OCI-LY7 (cell line): ENCODE results near the gene YJEFN3. TPM values are rescaled to one million over a fixed set of nuclear protein-coding genes. Genes with fewer than 3 reads are reported as not detected.

Experiments
- BruUV-seq: library from RNA; stranded (reverse); fragments of 400-500 nt; replicated peaks from 2 replicates; lab custom pipeline; 2021; lab: Mats Ljungman, UMichigan
- CTCF ChIA-PET: fragments of 300-600 bp; sonication (Branson Sonifier 250); formaldehyde crosslinking; loops from one replicate; lab custom pipeline; 2022; ENCODE audit warnings: antibody characterized with exemption; ENCODE audit not compliant: unreplicated experiment; lab: Charles Lee
- POLR2A ChIA-PET: fragments of 300-600 bp; sonication (Branson Sonifier 250); formaldehyde crosslinking; loops from one replicate; lab custom pipeline; 2022; ENCODE audit warnings: antibody characterized with exemption; lab: Charles Lee
- DNase-seq: peaks from one replicate; pipeline ENCODE4 v3.0.0-alpha.2; 2015; ENCODE audit warnings: low spot score
- H2AFZ ChIP-seq: fragments of 200-600 bp; sonication (generic), shearing (Covaris generic); 2 replicates; pipeline ENCODE4 v1.6.1; 2014; ENCODE audit warnings: mild to moderate bottlenecking, antibody characterized with exemption, low read length, moderate library complexity
- H3K27ac ChIP-seq: fragments of 200-600 bp; sonication (generic); 2 replicates; pipeline ENCODE4 v1.5.1; 2014; ENCODE audit warnings: mixed run types, low read depth, mild to moderate bottlenecking, moderate library complexity, low read length, inconsistent platforms; ENCODE audit not compliant: poor library complexity, severe bottlenecking
- H3K36me3 ChIP-seq: fragments of 200-600 bp; sonication (generic); 2 replicates; pipeline ENCODE4 v1.6.1; 2014; ENCODE audit warnings: mild to moderate bottlenecking, antibody characterized with exemption, low read length, moderate library complexity, mixed read lengths; ENCODE audit not compliant: insufficient read depth
- H3K4me1 ChIP-seq: fragments of 200-600 bp; sonication (generic); 2 replicates; pipeline ENCODE4 v1.5.1; 2014; ENCODE audit warnings: mild to moderate bottlenecking, low read length; ENCODE audit not compliant: insufficient read depth, poor library complexity, severe bottlenecking
- H3K4me2 ChIP-seq: fragments of 200-600 bp; sonication (generic); 2 replicates; pipeline ENCODE4 v1.6.1; 2014; ENCODE audit warnings: mild to moderate bottlenecking, low read length
- H3K4me3 ChIP-seq: fragments of 200-600 bp; sonication (generic); 2 replicates; pipeline ENCODE4 v1.5.1; 2014; ENCODE audit warnings: mild to moderate bottlenecking, low read depth, low read length; ENCODE audit not compliant: poor library complexity, severe bottlenecking
- H3K79me2 ChIP-seq: fragments of 200-600 bp; sonication (generic); 2 replicates; pipeline ENCODE4 v1.6.1; 2016; ENCODE audit warnings: low read depth, mild to moderate bottlenecking, low read length, moderate library complexity, mixed read lengths; ENCODE audit not compliant: insufficient read depth
- H3K9me2 ChIP-seq: fragments of 200-600 bp; sonication (generic); 2 replicates; pipeline ENCODE4 v1.6.1; 2016; ENCODE audit warnings: mild to moderate bottlenecking, low read length, mixed read lengths; ENCODE audit not compliant: insufficient read depth
- H3K9me3 ChIP-seq: fragments of 200-600 bp; sonication (generic); 2 replicates; pipeline ENCODE4 v1.6.1; 2014; ENCODE audit warnings: mild to moderate bottlenecking, mixed run types, low read length, mixed read lengths
- H4K20me1 ChIP-seq: fragments of 200-600 bp; sonication (generic); 2 replicates; pipeline ENCODE4 v1.6.1; 2014; ENCODE audit warnings: mild to moderate bottlenecking, antibody characterized with exemption, low read length, moderate library complexity, mixed read lengths; ENCODE audit not compliant: insufficient read depth
- CTCF ChIP-seq: fragments of 200-600 bp; sonication (generic); conservative IDR thresholded peaks from 2 replicates; pipeline ENCODE4 v1.5.1; 2014; ENCODE audit warnings: mild to moderate bottlenecking, antibody characterized with exemption, low read length, moderate library complexity, mixed read lengths
- EZH2phosphoT487 ChIP-seq: fragments of 200-600 bp; sonication (generic); IDR thresholded peaks from 2 replicates; pipeline ENCODE4 v1.6.1; 2018; ENCODE audit warnings: low read depth, borderline replicate concordance, mild to moderate bottlenecking, mixed run types, antibody characterized with exemption, low read length, moderate library complexity, mixed read lengths
- intact Hi-C: fragments of 100-400 bp; cut with micrococcal nuclease; formaldehyde crosslinking; loops from one replicate; pipeline ENCODE4 v1.10.0; 2022; ENCODE audit not compliant: unreplicated experiment
- total RNA-seq, 2 experiments: library from RNA; depleted of rRNA in 1 of 2; stranded (reverse); fragments of >200 nt in 1 of 2; shearing (Covaris generic) in 1 of 2; gene quantifications; 2 replicates each; pipeline ENCODE4 v1.2.3, GENCODE V29; 2014 to 2022

The YJEFN3 gene
- total RNA-seq, 2 experiments from 2014 or later, result 5.4 to 35.3 TPM

GRCh38 chr19:19482809-19483596 lies 45.7 kb upstream of the YJEFN3 start:
- no peak overlapping the region for H3K4me3 ChIP-seq
- H4K20me1 ChIP-seq, result no peaks in the 10 kb centered on the region
- intact Hi-C loops, result no loop called here
- H3K79me2 ChIP-seq, result peaks cover 15% of the 10 kb centered on the region; the same call in 1 of the 2 replicates
- BruUV-seq, result no TSS peak
- no peaks in the 10 kb centered on the region for H3K9me2 ChIP-seq
- H3K27ac ChIP-seq, result no peak overlapping the region
- ChIA-PET POLR2A (interaction anchor here (0.6 kb wide), 1 partner anchor 472 kb away, joined by 3 read pairs; no protein-coding TSS in a partner anchor), CTCF (no interaction called here)
- peaks cover 42% of the 10 kb centered on the region for H3K36me3 ChIP-seq
- H3K4me2 ChIP-seq, result no peak overlapping the region
- H2AFZ ChIP-seq, result no peak overlapping the region
- TF ChIP-seq CTCF (no peak), EZH2phosphoT487 (no peak)
- peaks cover 6% of the 10 kb centered on the region for H3K4me1 ChIP-seq
- no peaks in the 10 kb centered on the region for H3K9me3 ChIP-seq
- no peak for DNase-seq

DNA sequence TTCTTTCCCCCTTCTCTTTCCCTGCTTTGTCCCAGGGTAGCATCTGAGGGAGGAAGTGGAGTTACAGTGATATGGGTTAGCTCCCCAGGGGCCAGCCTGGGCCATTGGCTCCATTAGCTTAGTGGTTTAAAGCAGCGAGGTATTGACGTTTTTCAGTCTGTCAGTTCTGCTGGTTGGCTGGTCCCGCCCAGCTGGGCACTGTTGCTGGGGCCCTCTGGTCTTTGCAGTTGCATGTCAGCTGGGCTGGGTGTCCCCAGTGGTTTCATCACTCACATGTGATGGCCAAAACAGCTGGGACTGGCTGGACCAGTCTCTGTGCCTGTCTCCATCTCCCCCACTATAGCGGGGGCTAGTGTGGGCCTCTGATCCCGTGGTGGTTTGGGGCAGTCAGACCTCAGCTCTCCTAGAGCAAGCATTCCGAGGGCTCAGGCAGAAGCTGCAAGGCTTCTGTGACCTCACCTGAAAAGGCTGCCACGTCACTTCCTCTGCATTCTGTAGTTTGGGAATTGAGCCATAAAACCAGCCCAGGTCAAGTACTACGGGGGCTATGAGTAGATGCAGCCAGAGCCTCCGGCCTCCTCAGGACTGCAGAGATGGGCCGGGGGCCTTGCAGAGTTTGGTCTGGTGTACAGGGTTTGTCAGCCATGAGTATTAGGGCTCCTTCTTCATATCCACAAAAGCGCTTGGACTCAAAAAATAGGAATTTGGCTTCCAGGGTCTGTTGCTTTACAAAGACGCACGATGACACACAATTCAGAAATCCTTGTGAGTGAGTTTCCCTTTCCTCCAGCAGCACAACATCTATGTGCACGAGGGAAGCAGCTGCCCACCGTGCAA lies 43.3 kb upstream of the YJEFN3 start:
- no peak for DNase-seq
- H3K4me1 ChIP-seq, result peaks cover 29% of the 10 kb centered on the region
- no peak overlapping the region for H2AFZ ChIP-seq
- H3K36me3 ChIP-seq, result peaks cover 38% of the 10 kb centered on the region
- no TSS peak for BruUV-seq
- no peak overlapping the region for H3K4me2 ChIP-seq
- H3K9me3 ChIP-seq, result no peaks in the 10 kb centered on the region
- H3K4me3 ChIP-seq, result no peak overlapping the region
- ChIA-PET POLR2A (no interaction called here), CTCF (no interaction called here)
- H3K79me2 ChIP-seq, result peaks cover 14% of the 10 kb centered on the region; the same call in 1 of the 2 replicates
- intact Hi-C loops, result no loop called here
- no peak overlapping the region for H3K27ac ChIP-seq
- no peaks in the 10 kb centered on the region for H3K9me2 ChIP-seq
- H4K20me1 ChIP-seq, result no peaks in the 10 kb centered on the region
- no peak for TF ChIP-seq EZH2phosphoT487
- TF ChIP-seq CTCF, result no peak
